Astrocyte (in vitro differentiated cells and primary cell): Measurements from ENCODE around the gene ST3GAL4. TPM values are rescaled to one million over a fixed set of nuclear protein-coding genes. Genes with fewer than 3 reads are reported as not detected.

Experiments used
- DNase-seq: peaks from one replicate; pipeline ENCODE4 v3.0.0-alpha.2; 2010; ENCODE audit warnings: low read depth
- FAIRE-seq: peaks from 2 replicates; lab custom pipeline; 2011; peaks lifted over from hg19 to GRCh38; lab: Jason Lieb, UNC
- H2AFZ ChIP-seq: 2 replicates; pipeline ENCODE4 v1.6.0; 2012; ENCODE audit warnings: low read depth, low read length, inconsistent platforms
- H3K27ac ChIP-seq: 2 replicates; pipeline ENCODE4 v1.5.1; 2011; ENCODE audit warnings: low read depth, low read length, inconsistent platforms
- H3K27me3 ChIP-seq: 2 replicates; pipeline ENCODE4 v1.6.0; 2011; ENCODE audit warnings: low read length, inconsistent platforms; ENCODE audit not compliant: insufficient read depth
- H3K36me3 ChIP-seq: 2 replicates; pipeline ENCODE4 v1.5.1; 2011; ENCODE audit warnings: low read length, inconsistent platforms; ENCODE audit not compliant: insufficient read depth
- H3K4me1 ChIP-seq: 2 replicates; pipeline ENCODE4 v1.5.1; 2011; ENCODE audit warnings: low read length, inconsistent platforms; ENCODE audit not compliant: insufficient read depth
- H3K4me2 ChIP-seq: 2 replicates; pipeline ENCODE4 v1.6.0; 2012; ENCODE audit warnings: low read length, inconsistent platforms
- H3K4me3 ChIP-seq: 2 replicates; pipeline ENCODE4 v1.5.1; 2011; ENCODE audit warnings: low read depth, mild to moderate bottlenecking, low read length, inconsistent platforms; ENCODE audit not compliant: insufficient read depth
- H3K79me2 ChIP-seq: 2 replicates; pipeline ENCODE4 v1.6.0; 2012; ENCODE audit warnings: mild to moderate bottlenecking, low read length, inconsistent platforms; ENCODE audit not compliant: insufficient read depth
- H3K9ac ChIP-seq: 2 replicates; pipeline ENCODE4 v1.6.0; 2012; ENCODE audit warnings: mild to moderate bottlenecking, low read length, inconsistent platforms
- H3K9me3 ChIP-seq: 2 replicates; pipeline ENCODE4 v1.5.1; 2012; ENCODE audit warnings: low read depth, mild to moderate bottlenecking, low read length, inconsistent platforms; ENCODE audit not compliant: insufficient read depth
- H4K20me1 ChIP-seq: 2 replicates; pipeline ENCODE4 v1.6.0; 2012; ENCODE audit warnings: low read length, inconsistent platforms; ENCODE audit not compliant: insufficient read depth
- H3K27ac Mint-ChIP-seq: one replicate; pipeline ENCODE4 v1.8.0; 2021; ENCODE audit warnings: mild to moderate bottlenecking, mixed read lengths; ENCODE audit not compliant: unreplicated experiment
- H3K27me3 Mint-ChIP-seq: one replicate; pipeline ENCODE4 v1.8.0; 2021; ENCODE audit warnings: low read depth, mixed read lengths; ENCODE audit not compliant: unreplicated experiment
- H3K36me3 Mint-ChIP-seq: one replicate; pipeline ENCODE4 v1.8.0; 2021; ENCODE audit warnings: low read depth, mixed read lengths; ENCODE audit not compliant: unreplicated experiment
- H3K4me1 Mint-ChIP-seq: one replicate; pipeline ENCODE4 v1.8.0; 2021; ENCODE audit warnings: low read depth, mixed read lengths; ENCODE audit not compliant: unreplicated experiment
- H3K4me3 Mint-ChIP-seq: one replicate; pipeline ENCODE4 v1.8.0; 2021; ENCODE audit warnings: mild to moderate bottlenecking, moderate library complexity, mixed read lengths; ENCODE audit not compliant: unreplicated experiment
- H3K9me3 Mint-ChIP-seq: one replicate; pipeline ENCODE4 v1.8.0; 2021; ENCODE audit warnings: mild to moderate bottlenecking, mixed read lengths; ENCODE audit not compliant: unreplicated experiment
- EZH2 ChIP-seq: IDR thresholded peaks from 2 replicates; pipeline ENCODE4 v1.6.1; 2012; ENCODE audit warnings: mild to moderate bottlenecking, low read length, inconsistent platforms; ENCODE audit not compliant: insufficient read depth
- total RNA-seq: library from RNA; stranded (reverse); gene quantifications from 2 replicates; pipeline ENCODE4 v1.2.1, GENCODE V29; 2021
- TF ChIP-seq, protein P1 (sequence below): IDR thresholded peaks from 2 replicates; pipeline ENCODE4 v1.5.1; 2011; ENCODE audit warnings: low read depth, mild to moderate bottlenecking, inconsistent platforms, low read length, moderate library complexity; ENCODE audit not compliant: insufficient read depth

Gene ST3GAL4
- total RNA-seq, 1 donor from 2014 or later: 12.2 TPM

DNA sequence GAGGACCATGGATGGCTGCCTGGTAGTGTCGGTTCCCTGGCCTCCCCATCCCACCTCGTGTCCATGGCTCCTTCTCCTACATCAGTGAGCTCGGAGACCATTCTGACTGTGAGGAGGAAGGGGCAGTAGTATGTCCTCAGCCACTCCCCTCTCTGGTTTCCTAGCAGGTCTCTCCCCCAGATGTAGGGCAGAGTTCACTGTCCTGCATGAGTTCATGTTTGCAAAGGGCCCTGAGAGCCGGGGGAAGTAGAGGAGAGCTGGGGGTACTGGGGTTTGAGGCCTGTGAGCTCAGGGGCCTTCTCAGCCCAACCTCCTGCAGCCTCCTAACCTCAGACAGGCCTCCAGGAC, 18.4 kb upstream of the ST3GAL4 start:
- Mint-ChIP-seq H3K4me1 (peaks cover 51% of the 10 kb centered on the region), H3K4me3 (no peak overlapping the region), H3K27me3 (no peaks in the 10 kb centered on the region), H3K27ac (no peak overlapping the region), H3K36me3 (peaks cover 6% of the 10 kb centered on the region), H3K9me3 (peaks cover 3% of the 10 kb centered on the region)
- peaks cover 30% of the 10 kb centered on the region for H3K4me1 ChIP-seq
- H2AFZ ChIP-seq: no peak overlapping the region
- no peaks in the 10 kb centered on the region for H3K9me3 ChIP-seq
- no peak for FAIRE-seq
- H3K9ac ChIP-seq: no peak overlapping the region
- no peak for DNase-seq
- H3K27me3 ChIP-seq: no peaks in the 10 kb centered on the region
- TF ChIP-seq, protein P1, sequence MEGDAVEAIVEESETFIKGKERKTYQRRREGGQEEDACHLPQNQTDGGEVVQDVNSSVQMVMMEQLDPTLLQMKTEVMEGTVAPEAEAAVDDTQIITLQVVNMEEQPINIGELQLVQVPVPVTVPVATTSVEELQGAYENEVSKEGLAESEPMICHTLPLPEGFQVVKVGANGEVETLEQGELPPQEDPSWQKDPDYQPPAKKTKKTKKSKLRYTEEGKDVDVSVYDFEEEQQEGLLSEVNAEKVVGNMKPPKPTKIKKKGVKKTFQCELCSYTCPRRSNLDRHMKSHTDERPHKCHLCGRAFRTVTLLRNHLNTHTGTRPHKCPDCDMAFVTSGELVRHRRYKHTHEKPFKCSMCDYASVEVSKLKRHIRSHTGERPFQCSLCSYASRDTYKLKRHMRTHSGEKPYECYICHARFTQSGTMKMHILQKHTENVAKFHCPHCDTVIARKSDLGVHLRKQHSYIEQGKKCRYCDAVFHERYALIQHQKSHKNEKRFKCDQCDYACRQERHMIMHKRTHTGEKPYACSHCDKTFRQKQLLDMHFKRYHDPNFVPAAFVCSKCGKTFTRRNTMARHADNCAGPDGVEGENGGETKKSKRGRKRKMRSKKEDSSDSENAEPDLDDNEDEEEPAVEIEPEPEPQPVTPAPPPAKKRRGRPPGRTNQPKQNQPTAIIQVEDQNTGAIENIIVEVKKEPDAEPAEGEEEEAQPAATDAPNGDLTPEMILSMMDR: no peak
- no peak for TF ChIP-seq EZH2
- no peak overlapping the region for H3K27ac ChIP-seq
- H3K4me2 ChIP-seq: no peak overlapping the region
- no peak overlapping the region for H3K4me3 ChIP-seq
- no peaks in the 10 kb centered on the region for H3K79me2 ChIP-seq
- H4K20me1 ChIP-seq: peaks cover 4% of the 10 kb centered on the region
- no peaks in the 10 kb centered on the region for H3K36me3 ChIP-seq

DNA sequence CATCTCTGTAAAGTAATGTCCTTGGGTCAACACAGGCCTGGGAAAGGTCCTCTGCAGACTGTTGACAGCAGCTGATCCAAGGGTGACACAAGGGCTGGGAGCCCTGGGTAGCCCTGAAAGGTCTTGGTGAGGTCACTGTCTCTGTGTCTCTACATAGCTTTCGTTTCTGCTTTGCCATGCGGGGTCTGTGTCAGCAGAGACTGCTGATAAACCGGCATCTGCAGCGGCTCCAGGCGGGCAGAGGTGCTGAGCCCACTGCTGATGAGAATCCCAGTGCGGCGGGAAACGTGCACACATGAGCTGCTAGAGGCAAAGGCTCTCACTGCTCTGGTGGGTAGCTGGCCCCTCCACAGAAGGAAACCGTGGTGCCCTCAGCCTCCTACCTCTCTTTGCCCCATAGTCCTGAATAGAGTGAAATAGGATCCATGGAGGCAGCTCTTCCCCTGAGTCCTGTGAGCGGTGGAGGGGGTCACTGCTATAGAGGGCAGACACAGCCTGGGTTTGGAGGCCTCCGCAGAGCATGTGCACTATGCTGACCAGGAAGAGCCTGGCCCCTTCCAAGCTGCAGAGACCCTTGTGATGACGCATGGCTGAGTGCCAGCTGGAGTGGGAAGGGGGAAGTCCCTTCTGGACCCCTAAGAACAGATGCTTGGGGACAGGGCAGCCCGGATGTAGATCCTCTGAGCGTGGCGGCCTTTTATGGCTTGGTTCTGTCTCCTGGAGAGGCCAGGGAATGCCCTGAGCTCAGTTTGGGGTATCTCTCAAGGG, 17.8 kb upstream of the ST3GAL4 start:
- H3K27ac Mint-ChIP-seq: no peak overlapping the region
- H3K79me2 ChIP-seq: no peaks in the 10 kb centered on the region
- H3K4me1 Mint-ChIP-seq: peaks cover 50% of the 10 kb centered on the region
- no peak overlapping the region for H3K9ac ChIP-seq
- H3K4me3 Mint-ChIP-seq: no peak overlapping the region
- no peak overlapping the region for H3K4me3 ChIP-seq
- no peak overlapping the region for H3K27ac ChIP-seq
- no peak overlapping the region for H3K4me2 ChIP-seq
- peaks cover 28% of the 10 kb centered on the region for H3K4me1 ChIP-seq
- H3K9me3 ChIP-seq: no peaks in the 10 kb centered on the region
- no peaks in the 10 kb centered on the region for H3K27me3 Mint-ChIP-seq
- no peak for FAIRE-seq
- H3K27me3 ChIP-seq: no peaks in the 10 kb centered on the region
- H2AFZ ChIP-seq: no peak overlapping the region
- peaks cover 1% of the 10 kb centered on the region for H4K20me1 ChIP-seq
- TF ChIP-seq, protein P1: no peak
- no peak for TF ChIP-seq EZH2
- H3K36me3 Mint-ChIP-seq: peaks cover 6% of the 10 kb centered on the region
- H3K9me3 Mint-ChIP-seq: peaks cover 3% of the 10 kb centered on the region
- DNase-seq: no peak
- no peaks in the 10 kb centered on the region for H3K36me3 ChIP-seq

DNA sequence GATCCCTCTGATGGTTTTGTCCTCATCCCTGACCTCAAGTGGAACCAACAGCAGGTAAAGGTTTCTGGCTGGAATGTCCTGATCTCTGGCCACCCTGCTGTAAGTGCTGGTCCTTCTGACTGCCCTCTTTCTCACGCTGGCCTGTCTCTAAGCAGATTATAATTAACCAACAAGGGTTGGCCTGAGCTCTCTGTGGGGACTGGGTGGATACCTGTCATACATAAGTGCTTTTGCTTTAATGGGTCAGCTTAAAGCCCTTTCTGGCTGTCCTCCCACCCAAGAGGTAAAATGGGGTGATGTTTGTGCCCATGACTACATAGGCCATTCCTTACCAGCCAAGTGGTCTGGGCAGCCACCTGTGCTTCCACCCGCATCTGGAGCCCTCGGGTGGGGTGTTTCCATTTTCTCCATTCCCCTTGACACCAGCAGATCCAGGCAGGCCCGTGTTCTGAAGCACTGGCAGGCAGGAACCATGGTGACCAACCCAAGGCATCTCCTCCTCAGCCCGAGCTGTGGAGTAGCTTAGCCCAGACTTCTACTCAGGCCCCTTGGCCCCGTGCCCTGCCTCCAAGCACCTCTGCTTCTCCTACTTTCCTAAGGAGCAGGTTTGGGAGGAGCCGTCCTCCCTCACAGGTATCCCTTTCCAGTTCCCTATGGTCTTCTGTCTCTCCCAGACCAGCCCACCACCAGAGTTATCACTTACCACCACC, 17.0 kb upstream of the ST3GAL4 start:
- no peaks in the 10 kb centered on the region for H3K79me2 ChIP-seq
- FAIRE-seq: no peak
- no peak overlapping the region for H3K27ac ChIP-seq
- peaks cover 3% of the 10 kb centered on the region for H3K9me3 Mint-ChIP-seq
- no peak for DNase-seq
- H3K9me3 ChIP-seq: no peaks in the 10 kb centered on the region
- no peak overlapping the region for H3K4me3 ChIP-seq
- H3K9ac ChIP-seq: no peak overlapping the region
- peaks cover 28% of the 10 kb centered on the region for H3K4me1 ChIP-seq
- H3K4me2 ChIP-seq: no peak overlapping the region
- TF ChIP-seq EZH2: no peak
- TF ChIP-seq, protein P1: no peak
- peaks cover 47% of the 10 kb centered on the region for H3K4me1 Mint-ChIP-seq
- H3K27me3 ChIP-seq: no peaks in the 10 kb centered on the region
- H3K36me3 ChIP-seq: no peaks in the 10 kb centered on the region
- H3K36me3 Mint-ChIP-seq: peaks cover 6% of the 10 kb centered on the region
- no peak overlapping the region for H3K4me3 Mint-ChIP-seq
- no peaks in the 10 kb centered on the region for H3K27me3 Mint-ChIP-seq
- H3K27ac Mint-ChIP-seq: no peak overlapping the region
- H2AFZ ChIP-seq: no peak overlapping the region
- H4K20me1 ChIP-seq: no peaks in the 10 kb centered on the region
